ENCODE data around the gene UBE2L6.

DNA sequence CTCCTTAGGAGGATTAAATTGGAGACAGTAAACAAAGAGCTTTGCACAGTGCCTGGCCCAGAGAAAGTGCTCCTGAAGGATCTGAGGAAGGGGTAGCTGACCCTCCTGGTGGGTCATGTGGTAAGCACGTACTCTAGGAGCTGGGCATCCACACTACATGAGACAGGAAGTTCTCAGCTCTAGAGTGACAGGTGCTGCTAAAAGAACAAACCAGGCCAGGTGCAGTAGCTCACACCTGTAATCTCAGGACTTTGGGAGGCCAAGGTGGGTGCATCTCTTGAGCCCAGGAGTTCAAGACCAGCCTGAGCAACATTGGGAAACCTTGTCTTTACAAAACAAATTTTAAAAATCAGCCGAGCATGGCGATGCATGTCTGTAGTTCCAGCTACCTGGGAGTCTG lies 65.1 kb downstream of the UBE2L6 start:
- TF ChIP-seq CEBPB (IDR thresholded peaks at IDR 0.05; ENCODE audit: low read depth, low read length) (no peak), RAD21 (IDR thresholded peaks at IDR 0.05; ENCODE audit: low read length) (no peak), ELK1 (IDR thresholded peaks at IDR 0.05; ENCODE audit: borderline replicate concordance, low read depth, low read length) (no peak), POLR2A (IDR thresholded peaks at IDR 0.05; ENCODE audit: low read depth, low read length) (no peak), CHD1 (IDR thresholded peaks at IDR 0.05; ENCODE audit: low read depth, low read length) (no peak), MAFK (IDR thresholded peaks at IDR 0.05; ENCODE audit: low read depth, low read length) (no peak), FOS (IDR thresholded peaks at IDR 0.05; ENCODE audit: low read depth, low read length) (no peak), SMC3 (IDR thresholded peaks at IDR 0.05; ENCODE audit: low read depth, low read length) (no peak), RFX5 (IDR thresholded peaks at IDR 0.05; ENCODE audit: low read depth, low read length) (no peak), MAZ (IDR thresholded peaks at IDR 0.05; ENCODE audit: borderline replicate concordance, low read depth, low read length) (no peak), RCOR1 (IDR thresholded peaks at IDR 0.05; ENCODE audit: insufficient replicate concordance, low read length) (no peak), MXI1 (IDR thresholded peaks at IDR 0.05; ENCODE audit: borderline replicate concordance, low read depth, low read length) (no peak), NFE2L2 (IDR thresholded peaks at IDR 0.05; ENCODE audit: low read depth, low read length) (no peak)
- TF ChIP-seq, protein P1, sequence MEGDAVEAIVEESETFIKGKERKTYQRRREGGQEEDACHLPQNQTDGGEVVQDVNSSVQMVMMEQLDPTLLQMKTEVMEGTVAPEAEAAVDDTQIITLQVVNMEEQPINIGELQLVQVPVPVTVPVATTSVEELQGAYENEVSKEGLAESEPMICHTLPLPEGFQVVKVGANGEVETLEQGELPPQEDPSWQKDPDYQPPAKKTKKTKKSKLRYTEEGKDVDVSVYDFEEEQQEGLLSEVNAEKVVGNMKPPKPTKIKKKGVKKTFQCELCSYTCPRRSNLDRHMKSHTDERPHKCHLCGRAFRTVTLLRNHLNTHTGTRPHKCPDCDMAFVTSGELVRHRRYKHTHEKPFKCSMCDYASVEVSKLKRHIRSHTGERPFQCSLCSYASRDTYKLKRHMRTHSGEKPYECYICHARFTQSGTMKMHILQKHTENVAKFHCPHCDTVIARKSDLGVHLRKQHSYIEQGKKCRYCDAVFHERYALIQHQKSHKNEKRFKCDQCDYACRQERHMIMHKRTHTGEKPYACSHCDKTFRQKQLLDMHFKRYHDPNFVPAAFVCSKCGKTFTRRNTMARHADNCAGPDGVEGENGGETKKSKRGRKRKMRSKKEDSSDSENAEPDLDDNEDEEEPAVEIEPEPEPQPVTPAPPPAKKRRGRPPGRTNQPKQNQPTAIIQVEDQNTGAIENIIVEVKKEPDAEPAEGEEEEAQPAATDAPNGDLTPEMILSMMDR (conservative IDR thresholded peaks at IDR 0.05; ENCODE audit: low read depth, low read length): no peak

All from IMR-90 (cell line).